IPS-18c (cell line): ENCODE data around the gene RGS14.
"Not testable (repeated sequence)": the region's sequence is repeated elsewhere in the genome, so short reads cannot be mapped to it uniquely, and the experiment has no call there.

Experiments
- H3K4me3 ChIP-seq: 2 replicates; pipeline ENCODE4 v1.7.0; 2013; ENCODE audit warnings: low read depth, mild to moderate bottlenecking, low read length, moderate library complexity; ENCODE audit not compliant: insufficient read depth
- H3K9me3 ChIP-seq: one replicate; pipeline ENCODE4 v1.6.1; 2013; ENCODE audit warnings: mild to moderate bottlenecking, low read length, moderate library complexity; ENCODE audit not compliant: control insufficient read depth, insufficient read depth

RGS14 gene

GRCh38 chr5:177338251-177339106 is 19.2 kb upstream of the RGS14 start:
- H3K9me3 ChIP-seq: no peaks in the 10 kb centered on the region
- no peak overlapping the region for H3K4me3 ChIP-seq

- H3K4me3 ChIP-seq: no peak overlapping the region
- H3K9me3 ChIP-seq: no peaks in the 10 kb centered on the region
These were observed 18.6 kb upstream of the RGS14 start for GRCh38 chr5:177339107-177339638.

- not testable (repeated sequence) for H3K9me3 ChIP-seq, H3K4me3 ChIP-seq
These were observed 14.7 kb upstream of the RGS14 start for GRCh38 chr5:177343000-177343399.

- no peaks in the 10 kb centered on the region for H3K9me3 ChIP-seq
These were observed 13.9 kb upstream of the RGS14 start for GRCh38 chr5:177343777-177344176.

GRCh38 chr5:177344891-177345290 is 12.8 kb upstream of the RGS14 start:
- no peak overlapping the region for H3K4me3 ChIP-seq
- no peaks in the 10 kb centered on the region for H3K9me3 ChIP-seq

More at GRCh38 chr5:177343777-177344176, 13.9 kb upstream of the RGS14 start:
- H3K4me3 ChIP-seq: no peak overlapping the region

GRCh38 chr5:177346820-177347219 is 10.9 kb upstream of the RGS14 start:
- Histone ChIP-seq H3K4me3 (no peak overlapping the region), H3K9me3 (no peaks in the 10 kb centered on the region)

GRCh38 chr5:177347699-177348098 is 10.0 kb upstream of the RGS14 start:
- no peak overlapping the region for H3K4me3 ChIP-seq
- H3K9me3 ChIP-seq: no peaks in the 10 kb centered on the region

- no peaks in the 10 kb centered on the region for H3K9me3 ChIP-seq
These were observed 8.4 kb upstream of the RGS14 start for GRCh38 chr5:177349362-177349647.

GRCh38 chr5:177349762-177350161 is 8.0 kb upstream of the RGS14 start:
- no peaks in the 10 kb centered on the region for H3K9me3 ChIP-seq
- no peak overlapping the region; the same call in 1 of the 2 replicates for H3K4me3 ChIP-seq

More at GRCh38 chr5:177349362-177349647, 8.4 kb upstream of the RGS14 start:
- H3K4me3 ChIP-seq: no peak overlapping the region

- H3K9me3 ChIP-seq: no peaks in the 10 kb centered on the region
- H3K4me3 ChIP-seq: peak overlapping the region; percentile 97
These were observed 6.8 kb upstream of the RGS14 start for GRCh38 chr5:177350776-177351391.

GRCh38 chr5:177351392-177352329 is 6.1 kb upstream of the RGS14 start, which contains the start of gene LMAN2:
TSS of gene LMAN2 (minus strand) at chr5:177351668. CDS start at chr5:177351647, 21 bp downstream.
- peak within 1 kb of the TSS; percentile 97 for H3K4me3 ChIP-seq
- H3K9me3 ChIP-seq: no peaks in the 10 kb centered on the region

- Histone ChIP-seq H3K4me3 (no peak overlapping the region), H3K9me3 (no peaks in the 10 kb centered on the region)
These were observed 4.6 kb upstream of the RGS14 start for GRCh38 chr5:177353093-177353492.

- Histone ChIP-seq H3K4me3 (no peak overlapping the region), H3K9me3 (no peaks in the 10 kb centered on the region)
These were observed 3.5 kb upstream of the RGS14 start for GRCh38 chr5:177354256-177354655.

- Histone ChIP-seq H3K4me3 (no peak overlapping the region), H3K9me3 (no peaks in the 10 kb centered on the region)
These were observed 3.0 kb upstream of the RGS14 start for GRCh38 chr5:177354711-177355110.

- no peak overlapping the region for H3K4me3 ChIP-seq
- H3K9me3 ChIP-seq: no peaks in the 10 kb centered on the region
These were observed 2.4 kb upstream of the RGS14 start for GRCh38 chr5:177355162-177355867.

- Histone ChIP-seq H3K9me3 (no peaks in the 10 kb centered on the region), H3K4me3 (no peak overlapping the region)
These were observed 1.9 kb upstream of the RGS14 start for GRCh38 chr5:177355868-177356168.

- no peaks in the 10 kb centered on the region for H3K9me3 ChIP-seq
- H3K4me3 ChIP-seq: no peak overlapping the region
These were observed 978 bp upstream of the RGS14 start for GRCh38 chr5:177356746-177357145.
